ENCODE measurements around the gene U2AF2.

- no peak for TF ChIP-seq EZH2phosphoT487 (IDR thresholded peaks at IDR 0.05; ENCODE audit: insufficient read depth, low read depth)
- TF ChIP-seq EZH2 (IDR thresholded peaks at IDR 0.05; ENCODE audit: insufficient read depth, poor library complexity, severe bottlenecking), result no peak
Observed at GRCh38 chr19:55703790-55704215, 49.0 kb downstream of the U2AF2 start.

Measured in GM23248 (cell line).